GM12878 (cell line): Measurements from ENCODE around the gene PBOV1. TPM values are rescaled to one million over a fixed set of nuclear protein-coding genes. Genes with fewer than 3 reads are reported as not detected.

Source experiments
- CUX1 ChIP-seq: IDR thresholded peaks from 2 replicates; pipeline ENCODE4 v1.6.1; 2012; ENCODE audit warnings: improper control_type of control experiment, low read depth, low read length; ENCODE audit not compliant: insufficient replicate concordance
- FOS ChIP-seq: IDR thresholded peaks from 3 replicates; pipeline ENCODE4 v1.6.1; 2011; ENCODE audit warnings: borderline replicate concordance; ENCODE audit not compliant: insufficient read length; ENCODE audit errors: extremely low read depth
- SUZ12 ChIP-seq: fragments of 200-600 bp; sonication (generic); IDR thresholded peaks from one replicate; pipeline ENCODE4 v1.6.1; 2018; ENCODE audit warnings: antibody characterized with exemption, mild to moderate bottlenecking; ENCODE audit not compliant: unreplicated experiment
- polyA plus RNA-seq, 11 experiments: library from polyadenylated mRNA; depleted of rRNA in 4 of 11; unstranded in 6 of 11; stranded (reverse) in 5 of 11; fragments of >200 nt; fragmentation: Nextera tagmentation in 4 of 11; fragmentation: Illumina TruSeq in 1 of 11; extraction: Ambion mirVana in 4 of 11; extraction: Trizol in 1 of 11; gene quantifications; 1 replicate in 1 of 11; 2 replicates in 10 of 11; pipeline versions ENCODE4 v1.2.1 to v1.2.3, GENCODE V29; 2011 to 2016; ENCODE audit warnings: inconsistent platforms in 2 of 11, missing spikeins in 2 of 11, low read depth in 1 of 11
- total RNA-seq, 4 experiments: library from RNA; depleted of rRNA in 3 of 4; stranded (reverse); fragments of >200 nt in 3 of 4; fragmentation: Illumina TruSeq in 1 of 4; extraction: Trizol in 1 of 4; gene quantifications; 2 replicates each; pipeline versions ENCODE4 v1.2.1 to v1.2.3, GENCODE V29; 2013 to 2021
- TF ChIP-seq, protein P1 (sequence below): fragments of 450-650 bp; IDR thresholded peaks from 2 replicates; pipeline ENCODE4 v1.6.1; 2017; ENCODE audit warnings: mild to moderate bottlenecking, moderate library complexity

PBOV1 gene
- total and polyA plus RNA-seq, 10 of the 15 experiments (the other 5 are each of a cell fraction or from before 2014, with no cell fraction given), result not detected

- TF ChIP-seq SUZ12 (no peak), CUX1 (no peak), FOS (no peak)
- TF ChIP-seq, protein P1, sequence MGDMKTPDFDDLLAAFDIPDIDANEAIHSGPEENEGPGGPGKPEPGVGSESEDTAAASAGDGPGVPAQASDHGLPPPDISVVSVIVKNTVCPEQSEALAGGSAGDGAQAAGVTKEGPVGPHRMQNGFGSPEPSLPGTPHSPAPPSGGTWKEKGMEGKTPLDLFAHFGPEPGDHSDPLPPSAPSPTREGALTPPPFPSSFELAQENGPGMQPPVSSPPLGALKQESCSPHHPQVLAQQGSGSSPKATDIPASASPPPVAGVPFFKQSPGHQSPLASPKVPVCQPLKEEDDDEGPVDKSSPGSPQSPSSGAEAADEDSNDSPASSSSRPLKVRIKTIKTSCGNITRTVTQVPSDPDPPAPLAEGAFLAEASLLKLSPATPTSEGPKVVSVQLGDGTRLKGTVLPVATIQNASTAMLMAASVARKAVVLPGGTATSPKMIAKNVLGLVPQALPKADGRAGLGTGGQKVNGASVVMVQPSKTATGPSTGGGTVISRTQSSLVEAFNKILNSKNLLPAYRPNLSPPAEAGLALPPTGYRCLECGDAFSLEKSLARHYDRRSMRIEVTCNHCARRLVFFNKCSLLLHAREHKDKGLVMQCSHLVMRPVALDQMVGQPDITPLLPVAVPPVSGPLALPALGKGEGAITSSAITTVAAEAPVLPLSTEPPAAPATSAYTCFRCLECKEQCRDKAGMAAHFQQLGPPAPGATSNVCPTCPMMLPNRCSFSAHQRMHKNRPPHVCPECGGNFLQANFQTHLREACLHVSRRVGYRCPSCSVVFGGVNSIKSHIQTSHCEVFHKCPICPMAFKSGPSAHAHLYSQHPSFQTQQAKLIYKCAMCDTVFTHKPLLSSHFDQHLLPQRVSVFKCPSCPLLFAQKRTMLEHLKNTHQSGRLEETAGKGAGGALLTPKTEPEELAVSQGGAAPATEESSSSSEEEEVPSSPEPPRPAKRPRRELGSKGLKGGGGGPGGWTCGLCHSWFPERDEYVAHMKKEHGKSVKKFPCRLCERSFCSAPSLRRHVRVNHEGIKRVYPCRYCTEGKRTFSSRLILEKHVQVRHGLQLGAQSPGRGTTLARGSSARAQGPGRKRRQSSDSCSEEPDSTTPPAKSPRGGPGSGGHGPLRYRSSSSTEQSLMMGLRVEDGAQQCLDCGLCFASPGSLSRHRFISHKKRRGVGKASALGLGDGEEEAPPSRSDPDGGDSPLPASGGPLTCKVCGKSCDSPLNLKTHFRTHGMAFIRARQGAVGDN, result no peak
Measured at GRCh38 chr6:138218449-138218848, at the start of gene PBOV1 (continued).
